HepG2 (cell line): ENCODE data around the gene ANKS4B. TPM values are rescaled to one million over a fixed set of nuclear protein-coding genes. Genes with fewer than 3 reads are reported as not detected.

ENCODE experiments used
- CBFB ChIP-seq: sonication (generic); formaldehyde crosslinking; IDR thresholded peaks from 2 replicates; pipeline ENCODE4 v1.4.0; 2020; ENCODE audit warnings: missing genetic modification reagents
- ELF3 ChIP-seq: IDR thresholded peaks from 2 replicates; pipeline ENCODE4 v1.6.1; 2016; ENCODE audit warnings: missing genetic modification reagents, missing compliant biosample characterization
- ESRRA ChIP-seq: sonication (generic); formaldehyde crosslinking; IDR thresholded peaks from 2 replicates; pipeline ENCODE4 v1.5.1; 2020; ENCODE audit warnings: mild to moderate bottlenecking, low read depth, missing genetic modification reagents
- HNRNPUL1 ChIP-seq: fragments of 200-400 bp; formaldehyde crosslinking; IDR thresholded peaks from 2 replicates; pipeline ENCODE4 v1.6.1; 2017; ENCODE audit warnings: low read depth, mild to moderate bottlenecking, low read length, moderate library complexity
- MIER2 ChIP-seq: IDR thresholded peaks from 2 replicates; pipeline ENCODE4 v1.6.1; 2016; ENCODE audit warnings: missing biosample characterization, missing genetic modification reagents
- NCOR1 ChIP-seq: fragments of 200-600 bp; sonication (generic); IDR thresholded peaks from 2 replicates; pipeline ENCODE4 v1.7.0; 2017; ENCODE audit warnings: antibody characterized with exemption, low read length, borderline replicate concordance
- POLR2AphosphoS5 ChIP-seq: IDR thresholded peaks from 2 replicates; pipeline ENCODE4 v1.6.1; 2012; ENCODE audit warnings: low read depth, low read length
- PRDM4 ChIP-seq: sonication (generic); formaldehyde crosslinking; IDR thresholded peaks from 2 replicates; pipeline ENCODE4 v1.9.0; 2021; ENCODE audit warnings: missing genetic modification reagents, borderline replicate concordance
- RFX3 ChIP-seq: IDR thresholded peaks from 2 replicates; pipeline ENCODE4 v1.6.1; 2016; ENCODE audit warnings: missing biosample characterization, missing genetic modification reagents
- SETDB1 ChIP-seq: sonication (generic); formaldehyde crosslinking; IDR thresholded peaks from 2 replicates; pipeline ENCODE4 v1.5.1; 2020; ENCODE audit warnings: missing genetic modification reagents, mild to moderate bottlenecking, borderline replicate concordance
- STAT5B ChIP-seq: sonication (generic); formaldehyde crosslinking; IDR thresholded peaks from 2 replicates; pipeline ENCODE4 v1.4.0; 2020; ENCODE audit warnings: missing genetic modification reagents
- TARDBP ChIP-seq: sonication (generic); formaldehyde crosslinking; IDR thresholded peaks from 2 replicates; pipeline ENCODE4 v1.8.0; 2022; ENCODE audit warnings: mild to moderate bottlenecking, missing genetic modification reagents
- ZNF101 ChIP-seq: sonication (generic); formaldehyde crosslinking; IDR thresholded peaks from 2 replicates; pipeline ENCODE4 v1.4.0; 2020; ENCODE audit warnings: mild to moderate bottlenecking, low read depth, missing genetic modification reagents, borderline replicate concordance
- ZNF589 ChIP-seq: sonication (generic); formaldehyde crosslinking; conservative IDR thresholded peaks from 2 replicates; pipeline ENCODE4 v1.8.0; 2022; ENCODE audit warnings: mild to moderate bottlenecking, moderate library complexity, missing genetic modification reagents
- ZNF670 ChIP-seq: sonication (generic); formaldehyde crosslinking; IDR thresholded peaks from 2 replicates; pipeline ENCODE4 v1.8.0; 2022; ENCODE audit warnings: mild to moderate bottlenecking, missing genetic modification reagents, borderline replicate concordance
- ZNF691 ChIP-seq: sonication (generic); formaldehyde crosslinking; IDR thresholded peaks from 2 replicates; pipeline ENCODE4 v1.4.0; 2020; ENCODE audit warnings: missing genetic modification reagents, low read depth, mild to moderate bottlenecking, borderline replicate concordance
- ZNF720 ChIP-seq: sonication (generic); formaldehyde crosslinking; IDR thresholded peaks from 2 replicates; pipeline ENCODE4 v1.4.0; 2020; ENCODE audit warnings: missing genetic modification reagents
- ZNF792 ChIP-seq: IDR thresholded peaks from 2 replicates; pipeline ENCODE4 v1.6.1; 2016
- ZXDC ChIP-seq: sonication (generic); formaldehyde crosslinking; IDR thresholded peaks from 2 replicates; pipeline ENCODE4 v1.5.0; 2020; ENCODE audit warnings: mild to moderate bottlenecking, missing genetic modification reagents
- polyA plus RNA-seq, 8 experiments: library from polyadenylated mRNA; depleted of rRNA in 3 of 8; stranded (reverse) in 7 of 8; unstranded in 1 of 8; fragments of >200 nt; fragmentation: Illumina TruSeq in 4 of 8; extraction: Trizol in 4 of 8; gene quantifications; 2 replicates each; pipeline versions ENCODE4 v1.2.1 to v1.2.3, GENCODE V29; 2011 to 2016; ENCODE audit warnings: low read depth in 4 of 8, missing spikeins in 1 of 8, mixed read lengths in 1 of 8; ENCODE audit not compliant: insufficient read depth in 1 of 8
- total RNA-seq, 5 experiments: library from RNA; depleted of rRNA; stranded (reverse); fragments of >200 nt; fragmentation: Illumina TruSeq; extraction: Trizol; gene quantifications; 2 replicates each; pipeline ENCODE4 v1.2.3, GENCODE V29; 2016; ENCODE audit warnings: low read depth in 1 of 5
- TF ChIP-seq, protein P1 (sequence below): sonication (generic); formaldehyde crosslinking; IDR thresholded peaks from 2 replicates; pipeline ENCODE4 v1.5.0; 2020; ENCODE audit warnings: mild to moderate bottlenecking, missing genetic modification reagents, borderline replicate concordance

ANKS4B gene
- total and polyA plus RNA-seq, 2 of the 13 experiments (the other 11 are each of a cell fraction or from before 2014, with no cell fraction given), result 6.5 to 30.0 TPM

DNA sequence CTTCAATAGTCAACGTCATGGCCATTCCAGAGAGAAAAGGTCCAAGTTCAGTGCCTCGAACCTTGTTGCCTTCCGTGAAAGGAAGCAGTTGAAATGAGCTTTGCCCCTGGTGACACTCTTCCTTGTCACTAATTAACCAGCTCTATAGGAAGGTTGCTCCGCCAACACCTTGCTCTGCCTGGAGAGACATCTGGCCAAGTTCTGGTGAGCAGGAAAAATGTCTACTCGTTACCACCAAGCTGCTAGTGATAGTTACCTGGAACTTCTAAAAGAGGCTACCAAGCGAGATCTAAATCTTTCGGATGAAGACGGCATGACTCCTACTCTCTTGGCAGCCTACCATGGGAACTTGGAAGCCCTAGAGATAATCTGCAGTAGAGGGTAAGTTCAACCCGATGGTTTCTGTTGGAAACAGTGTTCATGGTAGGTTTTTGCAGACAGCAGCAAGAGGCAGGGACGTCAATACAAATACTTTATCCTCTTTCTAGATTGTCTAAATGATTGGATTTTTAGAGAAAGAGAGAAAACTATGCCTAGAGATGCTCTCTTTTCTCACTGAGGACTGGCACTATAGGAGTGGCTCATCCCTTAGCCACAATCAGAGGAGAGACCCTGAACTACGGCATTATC lies at the start of gene ANKS4B (continued):
- TF ChIP-seq ZNF101 (CRISPR knock-in tag) (no peak), ELF3 (peak; percentile 99), ZNF792 (CRISPR knock-in tag) (peak; percentile 92), SETDB1 (CRISPR knock-in tag) (no peak), HNRNPUL1 (peak; percentile 98), NCOR1 (peak; percentile 98), ZNF691 (peak; percentile 89; the same call in 1 of the 2 replicates), ZXDC (CRISPR knock-in tag) (no peak), PRDM4 (CRISPR knock-in tag) (no peak), ZNF720 (CRISPR knock-in tag) (no peak), ZNF589 (CRISPR knock-in tag) (no peak), TARDBP (CRISPR knock-in tag) (peak; percentile 83; the same call in 1 of the 2 replicates), ZNF670 (CRISPR knock-in tag) (peak; percentile 95), CBFB (CRISPR knock-in tag) (peak; percentile 21; the same call in 1 of the 2 replicates), RFX3 (CRISPR knock-in tag) (0 out of 2 replicates have a peak, but pooled peaks have one; percentile 16), ESRRA (peak; percentile 94), POLR2AphosphoS5 (peak; percentile 98), STAT5B (CRISPR knock-in tag) (no peak), MIER2 (CRISPR knock-in tag) (peak; percentile 88)
- TF ChIP-seq, protein P1, sequence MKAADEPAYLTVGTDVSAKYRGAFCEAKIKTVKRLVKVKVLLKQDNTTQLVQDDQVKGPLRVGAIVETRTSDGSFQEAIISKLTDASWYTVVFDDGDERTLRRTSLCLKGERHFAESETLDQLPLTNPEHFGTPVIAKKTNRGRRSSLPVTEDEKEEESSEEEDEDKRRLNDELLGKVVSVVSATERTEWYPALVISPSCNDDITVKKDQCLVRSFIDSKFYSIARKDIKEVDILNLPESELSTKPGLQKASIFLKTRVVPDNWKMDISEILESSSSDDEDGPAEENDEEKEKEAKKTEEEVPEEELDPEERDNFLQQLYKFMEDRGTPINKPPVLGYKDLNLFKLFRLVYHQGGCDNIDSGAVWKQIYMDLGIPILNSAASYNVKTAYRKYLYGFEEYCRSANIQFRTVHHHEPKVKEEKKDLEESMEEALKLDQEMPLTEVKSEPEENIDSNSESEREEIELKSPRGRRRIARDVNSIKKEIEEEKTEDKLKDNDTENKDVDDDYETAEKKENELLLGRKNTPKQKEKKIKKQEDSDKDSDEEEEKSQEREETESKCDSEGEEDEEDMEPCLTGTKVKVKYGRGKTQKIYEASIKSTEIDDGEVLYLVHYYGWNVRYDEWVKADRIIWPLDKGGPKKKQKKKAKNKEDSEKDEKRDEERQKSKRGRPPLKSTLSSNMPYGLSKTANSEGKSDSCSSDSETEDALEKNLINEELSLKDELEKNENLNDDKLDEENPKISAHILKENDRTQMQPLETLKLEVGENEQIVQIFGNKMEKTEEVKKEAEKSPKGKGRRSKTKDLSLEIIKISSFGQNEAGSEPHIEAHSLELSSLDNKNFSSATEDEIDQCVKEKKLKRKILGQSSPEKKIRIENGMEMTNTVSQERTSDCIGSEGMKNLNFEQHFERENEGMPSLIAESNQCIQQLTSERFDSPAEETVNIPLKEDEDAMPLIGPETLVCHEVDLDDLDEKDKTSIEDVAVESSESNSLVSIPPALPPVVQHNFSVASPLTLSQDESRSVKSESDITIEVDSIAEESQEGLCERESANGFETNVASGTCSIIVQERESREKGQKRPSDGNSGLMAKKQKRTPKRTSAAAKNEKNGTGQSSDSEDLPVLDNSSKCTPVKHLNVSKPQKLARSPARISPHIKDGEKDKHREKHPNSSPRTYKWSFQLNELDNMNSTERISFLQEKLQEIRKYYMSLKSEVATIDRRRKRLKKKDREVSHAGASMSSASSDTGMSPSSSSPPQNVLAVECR (CRISPR knock-in tag), result peak; percentile 74; the same call in 1 of the 2 replicates
